Activated CD4-positive, alpha-beta memory T cell treated with anti-CD3 and anti-CD28 coated beads for 36 hours (primary cell): ENCODE results near the gene DLG2. TPM values are rescaled to one million over a fixed set of nuclear protein-coding genes. Genes with fewer than 3 reads are reported as not detected.

Experiments used
- CTCF ChIA-PET: fragments of 350-600 bp; sonication (Branson Sonifier 250); formaldehyde crosslinking; loops from one replicate; lab custom pipeline; 2021; ENCODE audit warnings: antibody characterized with exemption, inconsistent platforms; lab: Charles Lee
- POLR2A ChIA-PET: fragments of 350-600 bp; sonication (Branson Sonifier 250); formaldehyde crosslinking; loops from one replicate; lab custom pipeline; 2021; ENCODE audit warnings: antibody characterized with exemption; lab: Charles Lee
- DNase-seq: peaks from one replicate; pipeline ENCODE4 v3.0.0-alpha.2; 2020
- H3K27ac Mint-ChIP-seq: one replicate; pipeline ENCODE4 v1.8.0; 2021; ENCODE audit warnings: mixed read lengths
- H3K27me3 Mint-ChIP-seq: one replicate; pipeline ENCODE4 v1.8.0; 2021; ENCODE audit warnings: mixed read lengths
- H3K36me3 Mint-ChIP-seq: one replicate; pipeline ENCODE4 v1.8.0; 2021; ENCODE audit warnings: mixed read lengths
- H3K4me1 Mint-ChIP-seq: one replicate; pipeline ENCODE4 v1.8.0; 2021; ENCODE audit warnings: low read depth, mixed read lengths
- H3K4me3 Mint-ChIP-seq: one replicate; pipeline ENCODE4 v1.8.0; 2021; ENCODE audit warnings: mild to moderate bottlenecking, mixed read lengths
- H3K9me3 Mint-ChIP-seq: one replicate; pipeline ENCODE4 v1.8.0; 2021; ENCODE audit warnings: mixed read lengths
- intact Hi-C: fragments of 100-400 bp; cut with micrococcal nuclease; formaldehyde crosslinking; loops from one replicate; pipeline ENCODE4 v1.15.1; 2023
- total RNA-seq, 2 experiments: library from RNA; stranded (reverse); gene quantifications; one replicate each; pipeline ENCODE4 v1.2.3, GENCODE V29; 2021

The DLG2 gene
- total RNA-seq, 2 experiments from 2014 or later: 1.7 to 2.1 TPM

DNA sequence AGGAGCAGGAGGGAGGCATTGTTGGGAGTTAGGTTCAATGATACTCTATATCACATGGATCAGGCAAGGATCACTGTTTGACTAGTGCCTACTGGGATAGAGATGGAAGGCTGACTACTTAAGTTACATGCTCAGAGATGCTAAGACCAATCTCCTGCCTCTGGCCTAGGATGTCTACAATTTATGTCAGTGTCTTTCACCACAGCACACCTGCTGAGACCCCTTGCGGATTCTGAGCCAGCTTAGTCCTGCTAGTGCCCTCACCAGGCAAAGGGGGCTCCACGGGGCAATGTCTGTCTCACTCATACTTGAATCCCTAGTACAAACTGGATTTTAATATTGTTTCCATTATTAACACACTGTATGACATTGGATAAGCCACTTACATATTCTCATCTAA, 732.5 kb downstream of the DLG2 start:
- intact Hi-C loops: no loop called here
- Mint-ChIP-seq H3K4me3 (no peak overlapping the region), H3K36me3 (no peaks in the 10 kb centered on the region), H3K9me3 (peaks cover 26% of the 10 kb centered on the region), H3K27ac (no peak overlapping the region), H3K4me1 (no peaks in the 10 kb centered on the region), H3K27me3 (no peaks in the 10 kb centered on the region)
- CTCF ChIA-PET: no interaction called here
- POLR2A ChIA-PET: no interaction called here
- no peak for DNase-seq

- Mint-ChIP-seq H3K27me3 (no peaks in the 10 kb centered on the region), H3K4me1 (no peaks in the 10 kb centered on the region), H3K9me3 (peaks cover 41% of the 10 kb centered on the region), H3K27ac (no peak overlapping the region), H3K36me3 (no peaks in the 10 kb centered on the region), H3K4me3 (no peak overlapping the region)
- CTCF ChIA-PET: no interaction called here
- POLR2A ChIA-PET: no interaction called here
- intact Hi-C loops: no loop called here
- DNase-seq: no peak
These were observed 736.5 kb downstream of the DLG2 start for GRCh38 chr11:84890676-84891075.

DNA sequence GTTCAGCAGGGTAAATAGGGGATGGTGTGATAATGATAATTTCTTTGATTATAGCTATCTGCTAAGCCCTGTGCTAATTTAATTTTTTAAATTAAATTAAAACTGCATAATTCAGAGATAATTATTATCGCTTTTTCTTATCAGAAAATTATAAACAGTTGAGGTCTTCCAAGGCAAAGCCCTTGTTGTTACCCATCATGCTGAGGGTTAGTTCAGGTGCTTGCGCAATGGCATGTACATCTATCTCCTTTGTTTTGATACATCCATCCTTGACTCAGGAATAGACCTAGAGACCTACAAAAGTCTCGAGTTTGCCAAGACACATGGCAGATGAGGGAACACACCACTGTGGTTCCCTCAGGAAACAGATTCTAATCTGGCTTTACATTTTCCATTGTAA, 737.6 kb downstream of the DLG2 start:
- H3K4me1 Mint-ChIP-seq: no peaks in the 10 kb centered on the region
- H3K27me3 Mint-ChIP-seq: no peaks in the 10 kb centered on the region
- intact Hi-C loops: no loop called here
- ChIA-PET POLR2A (no interaction called here), CTCF (no interaction called here)
- DNase-seq: no peak
- H3K4me3 Mint-ChIP-seq: no peak overlapping the region
- no peak overlapping the region for H3K27ac Mint-ChIP-seq
- no peaks in the 10 kb centered on the region for H3K36me3 Mint-ChIP-seq
- peaks cover 49% of the 10 kb centered on the region for H3K9me3 Mint-ChIP-seq

DNA sequence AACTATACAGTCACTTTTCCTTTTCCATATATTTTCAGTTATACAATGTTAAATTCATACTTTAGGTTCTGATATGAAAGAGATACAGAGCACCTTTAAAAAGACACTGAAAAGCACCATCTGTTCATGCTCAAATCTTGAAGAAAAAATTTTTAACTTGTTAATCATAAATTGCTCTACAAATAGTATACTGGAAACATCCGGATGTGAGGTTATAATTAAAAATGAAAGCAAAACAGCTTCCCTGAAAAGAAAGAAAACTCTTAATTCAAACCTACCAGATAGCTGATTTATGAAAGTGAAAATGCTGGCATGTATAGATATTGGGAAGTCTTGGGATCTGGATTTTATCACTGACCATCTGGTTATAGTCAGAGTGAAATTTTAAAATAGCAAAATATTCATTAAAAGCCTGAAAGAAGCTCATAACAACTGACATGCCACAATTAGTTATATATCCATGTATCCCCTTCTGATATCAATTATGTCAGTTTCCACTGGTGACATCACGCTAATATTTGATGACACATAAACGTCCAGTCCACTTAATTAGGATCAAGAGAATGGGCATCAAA, 740.0 kb downstream of the DLG2 start:
- no peak overlapping the region for H3K4me3 Mint-ChIP-seq
- POLR2A ChIA-PET: no interaction called here
- H3K4me1 Mint-ChIP-seq: no peaks in the 10 kb centered on the region
- DNase-seq: no peak
- no peaks in the 10 kb centered on the region for H3K27me3 Mint-ChIP-seq
- H3K27ac Mint-ChIP-seq: no peak overlapping the region
- intact Hi-C loops: no loop called here
- CTCF ChIA-PET: no interaction called here
- H3K9me3 Mint-ChIP-seq: peaks cover 47% of the 10 kb centered on the region
- no peaks in the 10 kb centered on the region for H3K36me3 Mint-ChIP-seq

GRCh38 chr11:84886344-84886743, 740.8 kb downstream of the DLG2 start:
- Mint-ChIP-seq H3K27ac (no peak overlapping the region), H3K4me3 (no peak overlapping the region), H3K4me1 (no peaks in the 10 kb centered on the region), H3K9me3 (peaks cover 46% of the 10 kb centered on the region), H3K36me3 (no peaks in the 10 kb centered on the region), H3K27me3 (no peaks in the 10 kb centered on the region)
- CTCF ChIA-PET: no interaction called here
- intact Hi-C loops: no loop called here
- no peak for DNase-seq
- POLR2A ChIA-PET: no interaction called here

- no peak overlapping the region for H3K4me3 Mint-ChIP-seq
- peaks cover 52% of the 10 kb centered on the region for H3K9me3 Mint-ChIP-seq
- DNase-seq: no peak
- intact Hi-C loops: no loop called here
- H3K4me1 Mint-ChIP-seq: no peaks in the 10 kb centered on the region
- no peak overlapping the region for H3K27ac Mint-ChIP-seq
- no peaks in the 10 kb centered on the region for H3K27me3 Mint-ChIP-seq
- H3K36me3 Mint-ChIP-seq: no peaks in the 10 kb centered on the region
- ChIA-PET CTCF (no interaction called here), POLR2A (no interaction called here)
These were observed 742.3 kb downstream of the DLG2 start for GRCh38 chr11:84884836-84885235.

- no peak overlapping the region for H3K27ac Mint-ChIP-seq
- no peaks in the 10 kb centered on the region for H3K27me3 Mint-ChIP-seq
- intact Hi-C loops: no loop called here
- POLR2A ChIA-PET: no interaction called here
- H3K9me3 Mint-ChIP-seq: peaks cover 46% of the 10 kb centered on the region
- no peak for DNase-seq
- H3K36me3 Mint-ChIP-seq: no peaks in the 10 kb centered on the region
- CTCF ChIA-PET: no interaction called here
- H3K4me3 Mint-ChIP-seq: no peak overlapping the region
- no peaks in the 10 kb centered on the region for H3K4me1 Mint-ChIP-seq
These were observed 745.1 kb downstream of the DLG2 start for GRCh38 chr11:84882056-84882455.

DNA sequence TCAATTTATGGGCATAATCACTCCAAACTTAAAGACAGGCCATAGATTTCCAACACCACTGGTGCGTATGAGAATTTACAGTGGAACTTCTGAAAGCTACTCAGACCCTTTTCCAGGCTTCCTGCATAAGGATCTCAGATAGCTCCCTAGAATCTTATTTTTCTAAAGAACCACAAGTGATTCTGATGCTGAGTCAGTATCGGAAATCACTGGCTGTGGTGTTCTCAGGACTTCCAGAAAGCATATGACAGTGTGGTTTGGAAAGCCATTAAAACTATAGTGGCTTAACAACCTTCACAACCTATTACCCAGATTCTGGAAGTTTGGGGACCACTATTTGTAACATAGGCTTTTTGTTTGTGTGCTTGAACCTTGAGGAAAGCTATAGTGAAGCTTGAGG, 756.0 kb downstream of the DLG2 start:
- no peak for DNase-seq
- CTCF ChIA-PET: no interaction called here
- no peak overlapping the region for H3K4me3 Mint-ChIP-seq
- H3K36me3 Mint-ChIP-seq: peaks cover 1% of the 10 kb centered on the region
- no peaks in the 10 kb centered on the region for H3K4me1 Mint-ChIP-seq
- peaks cover 50% of the 10 kb centered on the region for H3K9me3 Mint-ChIP-seq
- no peaks in the 10 kb centered on the region for H3K27me3 Mint-ChIP-seq
- intact Hi-C loops: no loop called here
- H3K27ac Mint-ChIP-seq: no peak overlapping the region
- POLR2A ChIA-PET: no interaction called here

DNA sequence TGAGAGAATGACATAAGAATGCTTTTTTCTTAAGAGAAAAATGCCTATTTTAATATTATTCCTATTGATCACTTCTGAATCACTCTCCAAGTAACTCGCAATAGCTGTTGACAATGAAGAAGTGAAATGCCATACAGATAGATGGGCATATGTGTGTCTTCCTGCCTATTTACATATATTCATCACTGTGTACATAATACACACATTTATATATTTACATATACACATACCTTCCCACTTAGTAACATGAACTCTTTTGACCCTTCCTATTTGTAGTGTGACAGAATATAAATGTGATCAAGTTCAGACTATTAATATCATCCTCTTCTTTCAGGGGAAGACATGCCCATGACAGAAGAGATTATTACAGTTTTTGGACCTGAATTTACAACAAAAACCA, 756.7 kb downstream of the DLG2 start:
- POLR2A ChIA-PET: no interaction called here
- Mint-ChIP-seq H3K9me3 (peaks cover 50% of the 10 kb centered on the region), H3K36me3 (peaks cover 1% of the 10 kb centered on the region), H3K27me3 (no peaks in the 10 kb centered on the region), H3K4me3 (no peak overlapping the region), H3K27ac (no peak overlapping the region), H3K4me1 (no peaks in the 10 kb centered on the region)
- no peak for DNase-seq
- intact Hi-C loops: no loop called here
- CTCF ChIA-PET: no interaction called here

GRCh38 chr11:84866922-84867321, 760.2 kb downstream of the DLG2 start:
- intact Hi-C loops: no loop called here
- Mint-ChIP-seq H3K4me1 (no peaks in the 10 kb centered on the region), H3K27me3 (no peaks in the 10 kb centered on the region), H3K36me3 (no peaks in the 10 kb centered on the region), H3K9me3 (peaks cover 43% of the 10 kb centered on the region), H3K4me3 (no peak overlapping the region), H3K27ac (no peak overlapping the region)
- no peak for DNase-seq
- ChIA-PET CTCF (no interaction called here), POLR2A (no interaction called here)

- no peak overlapping the region for H3K4me3 Mint-ChIP-seq
- no peak for DNase-seq
- intact Hi-C loops: no loop called here
- H3K9me3 Mint-ChIP-seq: peaks cover 43% of the 10 kb centered on the region
- no peak overlapping the region for H3K27ac Mint-ChIP-seq
- no peaks in the 10 kb centered on the region for H3K27me3 Mint-ChIP-seq
- CTCF ChIA-PET: no interaction called here
- POLR2A ChIA-PET: no interaction called here
- H3K36me3 Mint-ChIP-seq: no peaks in the 10 kb centered on the region
- no peaks in the 10 kb centered on the region for H3K4me1 Mint-ChIP-seq
These were observed 761.2 kb downstream of the DLG2 start for GRCh38 chr11:84865791-84866535.

- Mint-ChIP-seq H3K36me3 (no peaks in the 10 kb centered on the region), H3K27ac (no peak overlapping the region), H3K27me3 (no peaks in the 10 kb centered on the region), H3K4me1 (no peaks in the 10 kb centered on the region), H3K9me3 (peaks cover 44% of the 10 kb centered on the region), H3K4me3 (no peak overlapping the region)
- CTCF ChIA-PET: no interaction called here
- intact Hi-C loops: no loop called here
- DNase-seq: no peak
- POLR2A ChIA-PET: no interaction called here
These were observed 761.9 kb downstream of the DLG2 start for GRCh38 chr11:84865257-84865656.

DNA sequence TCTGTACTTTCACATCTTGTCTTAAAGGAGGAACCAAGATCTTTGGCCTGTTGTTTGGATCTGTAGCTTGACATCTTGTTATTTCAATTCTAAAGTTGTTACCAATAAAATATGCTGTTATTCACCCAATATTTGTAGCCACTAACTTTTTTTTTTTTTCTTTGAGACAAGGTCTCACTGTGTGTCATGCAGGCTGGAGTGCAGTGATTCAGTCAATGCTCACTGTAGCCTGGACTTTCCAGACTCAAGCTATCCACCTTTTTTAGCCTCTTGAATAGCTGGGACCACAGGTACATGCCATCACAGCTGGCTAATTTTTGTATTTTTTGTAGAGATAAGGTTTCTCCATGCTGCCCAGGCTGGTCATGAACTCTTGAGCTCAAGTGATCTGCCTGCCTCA, 769.4 kb downstream of the DLG2 start:
- no peak overlapping the region for H3K4me3 Mint-ChIP-seq
- H3K36me3 Mint-ChIP-seq: no peaks in the 10 kb centered on the region
- H3K4me1 Mint-ChIP-seq: no peaks in the 10 kb centered on the region
- H3K27ac Mint-ChIP-seq: no peak overlapping the region
- H3K9me3 Mint-ChIP-seq: peaks cover 41% of the 10 kb centered on the region
- intact Hi-C loops: no loop called here
- no peak for DNase-seq
- CTCF ChIA-PET: interaction anchor here (0.6 kb wide), 1 partner anchor 49 kb away, joined by 3 read pairs; no protein-coding TSS in a partner anchor
- POLR2A ChIA-PET: no interaction called here
- no peaks in the 10 kb centered on the region for H3K27me3 Mint-ChIP-seq
